MM.1S (cell line): ENCODE results near the gene RNF152.

Source experiments
- DNase-seq: peaks from one replicate; pipeline ENCODE4 v3.0.0-alpha.2; 2015
- H2AFZ ChIP-seq: fragments of 300-600 bp; sonication (generic); 2 replicates; pipeline ENCODE4 v1.6.0; 2016; ENCODE audit warnings: antibody characterized with exemption, low read length
- H3F3A ChIP-seq: fragments of 300-600 bp; sonication (generic); 2 replicates; pipeline ENCODE4 v1.6.1; 2016; ENCODE audit warnings: mild to moderate bottlenecking, antibody characterized with exemption, low read length, moderate library complexity, mixed read lengths; ENCODE audit not compliant: insufficient read depth
- H3K27ac ChIP-seq: fragments of 300-600 bp; sonication (generic); 2 replicates; pipeline ENCODE4 v1.5.1; 2016; ENCODE audit warnings: mild to moderate bottlenecking, low read length
- H3K27me3 ChIP-seq: fragments of 300-600 bp; sonication (generic); replicated peaks from 2 replicates; pipeline ENCODE4 v1.6.0; 2016; ENCODE audit warnings: low read length; ENCODE audit not compliant: insufficient read depth
- H3K36me3 ChIP-seq: fragments of 300-600 bp; sonication (generic); replicated peaks from 2 replicates; pipeline ENCODE4 v1.6.1; 2016; ENCODE audit warnings: mild to moderate bottlenecking, low read length, mixed read lengths; ENCODE audit not compliant: insufficient read depth
- H3K4me1 ChIP-seq: fragments of 300-600 bp; sonication (generic); 2 replicates; pipeline ENCODE4 v1.6.1; 2016; ENCODE audit warnings: low read length, mixed read lengths
- H3K4me2 ChIP-seq: fragments of 300-600 bp; sonication (generic); 2 replicates; pipeline ENCODE4 v1.6.0; 2016; ENCODE audit warnings: low read depth, low read length
- H3K4me3 ChIP-seq: fragments of 300-600 bp; sonication (generic); 2 replicates; pipeline ENCODE4 v1.5.1; 2016; ENCODE audit warnings: low read length, mixed read lengths
- H3K79me2 ChIP-seq: fragments of 300-600 bp; sonication (generic); 2 replicates; pipeline ENCODE4 v1.6.1; 2016; ENCODE audit warnings: mixed run types, low read length, mixed read lengths
- H3K9ac ChIP-seq: fragments of 300-600 bp; sonication (generic); 2 replicates; pipeline ENCODE4 v1.6.1; 2016; ENCODE audit warnings: low read length, mixed read lengths
- H3K9me2 ChIP-seq: fragments of 300-600 bp; sonication (generic); replicated peaks from 2 replicates; pipeline ENCODE4 v1.6.1; 2016; ENCODE audit warnings: mild to moderate bottlenecking, low read length, mixed read lengths; ENCODE audit not compliant: insufficient read depth
- H3K9me3 ChIP-seq: fragments of 300-600 bp; sonication (generic); replicated peaks from 2 replicates; pipeline ENCODE4 v1.6.1; 2016; ENCODE audit warnings: mild to moderate bottlenecking, low read length, mixed read lengths; ENCODE audit not compliant: insufficient read depth
- H4K20me1 ChIP-seq: fragments of 300-600 bp; sonication (generic); 2 replicates; pipeline ENCODE4 v1.6.1; 2016; ENCODE audit warnings: mild to moderate bottlenecking, low read length, moderate library complexity, mixed read lengths; ENCODE audit not compliant: insufficient read depth
- EZH2 ChIP-seq: fragments of 300-600 bp; sonication (generic); optimal IDR thresholded peaks from 2 replicates; pipeline ENCODE3; 2017; ENCODE audit warnings: low read depth, mild to moderate bottlenecking, antibody characterized with exemption, low read length, mixed read lengths
- EZH2phosphoT487 ChIP-seq: fragments of 300-600 bp; sonication (generic); IDR thresholded peaks from 2 replicates; pipeline ENCODE4 v1.6.1; 2018; ENCODE audit warnings: antibody characterized with exemption, low read length
- TF ChIP-seq, protein P1 (sequence below): fragments of 300-600 bp; sonication (generic); IDR thresholded peaks from 2 replicates; pipeline ENCODE4 v1.5.1; 2016; ENCODE audit warnings: antibody characterized with exemption, low read length, mixed read lengths

Gene RNF152

GRCh38 chr18:61888622-61889021 lies 4.2 kb downstream of the RNF152 start:
- Histone ChIP-seq H3K9ac (no peak overlapping the region), H3K9me3 (no peaks in the 10 kb centered on the region), H3K4me2 (no peak overlapping the region), H3K27me3 (peaks cover 5% of the 10 kb centered on the region; the same call in 1 of the 2 replicates), H3K4me1 (no peaks in the 10 kb centered on the region), H3K27ac (no peak overlapping the region), H3F3A (no peaks in the 10 kb centered on the region), H3K36me3 (no peaks in the 10 kb centered on the region), H3K9me2 (no peaks in the 10 kb centered on the region), H3K4me3 (no peak overlapping the region), H4K20me1 (no peaks in the 10 kb centered on the region), H2AFZ (no peak overlapping the region), H3K79me2 (no peaks in the 10 kb centered on the region)
- TF ChIP-seq EZH2phosphoT487: no peak
- TF ChIP-seq EZH2: no peak
- TF ChIP-seq, protein P1, sequence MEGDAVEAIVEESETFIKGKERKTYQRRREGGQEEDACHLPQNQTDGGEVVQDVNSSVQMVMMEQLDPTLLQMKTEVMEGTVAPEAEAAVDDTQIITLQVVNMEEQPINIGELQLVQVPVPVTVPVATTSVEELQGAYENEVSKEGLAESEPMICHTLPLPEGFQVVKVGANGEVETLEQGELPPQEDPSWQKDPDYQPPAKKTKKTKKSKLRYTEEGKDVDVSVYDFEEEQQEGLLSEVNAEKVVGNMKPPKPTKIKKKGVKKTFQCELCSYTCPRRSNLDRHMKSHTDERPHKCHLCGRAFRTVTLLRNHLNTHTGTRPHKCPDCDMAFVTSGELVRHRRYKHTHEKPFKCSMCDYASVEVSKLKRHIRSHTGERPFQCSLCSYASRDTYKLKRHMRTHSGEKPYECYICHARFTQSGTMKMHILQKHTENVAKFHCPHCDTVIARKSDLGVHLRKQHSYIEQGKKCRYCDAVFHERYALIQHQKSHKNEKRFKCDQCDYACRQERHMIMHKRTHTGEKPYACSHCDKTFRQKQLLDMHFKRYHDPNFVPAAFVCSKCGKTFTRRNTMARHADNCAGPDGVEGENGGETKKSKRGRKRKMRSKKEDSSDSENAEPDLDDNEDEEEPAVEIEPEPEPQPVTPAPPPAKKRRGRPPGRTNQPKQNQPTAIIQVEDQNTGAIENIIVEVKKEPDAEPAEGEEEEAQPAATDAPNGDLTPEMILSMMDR: no peak
- no peak for DNase-seq

DNA sequence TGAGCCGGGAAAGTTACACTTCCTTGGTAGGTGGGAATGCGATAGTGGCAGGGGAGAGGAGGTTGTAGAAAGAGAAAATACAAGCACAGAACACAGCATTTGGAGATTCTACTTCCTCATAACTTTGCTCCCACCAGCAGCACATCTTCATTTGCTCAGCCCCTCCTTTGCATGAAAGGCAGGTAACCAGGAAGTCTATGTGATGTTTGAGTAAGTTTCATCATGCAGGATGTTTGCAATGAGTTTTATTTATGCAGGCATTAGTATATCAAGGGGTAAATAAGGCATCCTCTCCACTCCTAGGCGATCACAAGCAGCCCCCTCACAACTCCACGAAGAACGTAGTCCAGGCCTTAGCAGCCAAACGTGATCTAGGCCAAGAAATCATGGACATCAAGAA lies 5.0 kb downstream of the RNF152 start:
- Histone ChIP-seq H3K9ac (no peak overlapping the region), H3K27me3 (peaks cover 3% of the 10 kb centered on the region; the same call in 1 of the 2 replicates), H3K36me3 (no peaks in the 10 kb centered on the region), H3K79me2 (no peaks in the 10 kb centered on the region), H3K4me1 (no peaks in the 10 kb centered on the region), H2AFZ (no peak overlapping the region), H3K4me3 (no peak overlapping the region), H3F3A (no peaks in the 10 kb centered on the region), H4K20me1 (no peaks in the 10 kb centered on the region), H3K27ac (no peak overlapping the region), H3K9me3 (no peaks in the 10 kb centered on the region), H3K4me2 (no peak overlapping the region), H3K9me2 (no peaks in the 10 kb centered on the region)
- TF ChIP-seq, protein P1: no peak
- DNase-seq: no peak

GRCh38 chr18:61883547-61883946 lies 9.3 kb downstream of the RNF152 start:
- Histone ChIP-seq H3K4me2 (no peak overlapping the region), H3K4me3 (no peak overlapping the region), H3K9me2 (no peaks in the 10 kb centered on the region), H3K36me3 (no peaks in the 10 kb centered on the region), H4K20me1 (no peaks in the 10 kb centered on the region), H3K79me2 (no peaks in the 10 kb centered on the region), H2AFZ (no peak overlapping the region), H3F3A (no peaks in the 10 kb centered on the region), H3K9me3 (no peaks in the 10 kb centered on the region), H3K27ac (no peak overlapping the region), H3K4me1 (no peaks in the 10 kb centered on the region), H3K9ac (no peak overlapping the region), H3K27me3 (no peaks in the 10 kb centered on the region)
- TF ChIP-seq, protein P1: no peak
- TF ChIP-seq EZH2 (no peak), EZH2phosphoT487 (no peak)
- DNase-seq: no peak
